GM13976 (cell line): ENCODE data around the gene GPC5.

Experiments
- DNase-seq: peaks from one replicate; pipeline ENCODE4 v3.0.0; 2012; ENCODE audit warnings: low spot score
- CTCF ChIP-seq: IDR thresholded peaks from 2 replicates; pipeline ENCODE4 v1.5.1; 2012; ENCODE audit warnings: borderline replicate concordance, mild to moderate bottlenecking; ENCODE audit not compliant: insufficient read depth; ENCODE audit errors: extremely low read depth, missing control alignments, control extremely low read depth
- in situ Hi-C: fragments of 300-500 bp; cut with MboI; formaldehyde crosslinking; loops from one replicate; pipeline ENCODE4 v1.12.0; 2022; ENCODE audit warnings: low sequenced_read_pairs, mixed read lengths, inconsistent platforms; ENCODE audit not compliant: unreplicated experiment

Gene GPC5

GRCh38 chr13:91450913-91451312 is 52.5 kb downstream of the GPC5 start:
- no peak for TF ChIP-seq CTCF
- in situ Hi-C loops = no loop called here
- no peak for DNase-seq

GRCh38 chr13:91454666-91455065 is 56.2 kb downstream of the GPC5 start:
- in situ Hi-C loops = no loop called here
- TF ChIP-seq CTCF = no peak
- DNase-seq = no peak

GRCh38 chr13:91456837-91457236 is 58.4 kb downstream of the GPC5 start:
- in situ Hi-C loops = no loop called here
- TF ChIP-seq CTCF = no peak
- DNase-seq = no peak

- no peak for DNase-seq
- no peak for TF ChIP-seq CTCF
- in situ Hi-C loops = no loop called here
Observed at GRCh38 chr13:91459485-91459884, 61.1 kb downstream of the GPC5 start.

- in situ Hi-C loops = no loop called here
- no peak for DNase-seq
- no peak for TF ChIP-seq CTCF
Observed at GRCh38 chr13:91464336-91464735, 65.9 kb downstream of the GPC5 start.

- DNase-seq = no peak
- TF ChIP-seq CTCF = no peak
- in situ Hi-C loops = no loop called here
Observed at GRCh38 chr13:91467236-91467635, 68.8 kb downstream of the GPC5 start.

- no peak for DNase-seq
- in situ Hi-C loops = no loop called here
- no peak for TF ChIP-seq CTCF
Observed at GRCh38 chr13:91468301-91468700, 69.9 kb downstream of the GPC5 start.
